CD4-positive, alpha-beta T cell treated with Interleukin-21 for 1 hour (primary cell): ENCODE data around the gene ADPRS.

Experiments used
- DNase-seq: peaks from one replicate; pipeline ENCODE4 v3.0.0-alpha.2; 2020

ADPRS gene

DNA sequence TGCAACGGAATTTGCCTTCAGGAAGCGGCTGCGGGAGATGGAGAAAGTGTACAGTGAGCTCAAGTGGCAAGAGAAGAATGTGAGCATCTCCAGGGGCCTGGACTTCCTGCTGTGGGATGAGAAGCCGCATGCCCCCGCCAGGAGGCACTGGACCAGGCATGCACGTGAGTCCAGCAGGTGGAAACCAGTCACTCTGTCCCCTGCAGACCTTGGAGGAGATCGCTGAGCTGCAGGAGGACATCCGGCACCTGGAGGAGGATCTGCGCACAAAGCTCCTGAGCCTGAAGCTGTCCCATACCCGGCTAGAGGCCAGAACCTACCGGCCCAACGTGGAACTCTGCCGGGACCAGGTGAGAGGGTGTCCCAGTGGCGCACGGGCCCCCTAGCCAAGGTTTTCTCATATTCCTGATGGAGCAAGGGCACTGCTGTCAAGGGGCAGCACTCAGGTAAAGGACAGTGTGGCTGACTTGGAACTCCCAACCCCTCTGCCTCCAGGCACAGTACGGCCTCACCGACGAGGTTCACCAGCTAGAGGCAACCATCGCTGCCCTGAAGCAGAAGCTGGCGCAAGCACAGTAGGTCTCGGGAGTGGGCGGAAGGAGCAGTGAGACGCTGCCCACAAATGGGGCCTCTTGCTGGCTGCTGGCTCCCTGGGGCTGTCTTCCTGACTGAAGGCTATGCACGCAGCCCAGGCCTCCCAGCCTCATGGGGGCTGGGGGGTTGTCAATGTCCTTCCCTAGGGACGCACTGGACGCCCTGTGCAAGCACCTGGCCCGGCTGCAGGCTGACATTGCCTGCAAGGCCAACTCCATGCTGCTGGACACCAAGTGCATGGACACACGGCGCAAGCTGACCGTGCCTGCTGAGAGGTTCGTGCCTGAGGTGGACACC, 1.2 kb upstream of the ADPRS start:
- no peak for DNase-seq

DNA sequence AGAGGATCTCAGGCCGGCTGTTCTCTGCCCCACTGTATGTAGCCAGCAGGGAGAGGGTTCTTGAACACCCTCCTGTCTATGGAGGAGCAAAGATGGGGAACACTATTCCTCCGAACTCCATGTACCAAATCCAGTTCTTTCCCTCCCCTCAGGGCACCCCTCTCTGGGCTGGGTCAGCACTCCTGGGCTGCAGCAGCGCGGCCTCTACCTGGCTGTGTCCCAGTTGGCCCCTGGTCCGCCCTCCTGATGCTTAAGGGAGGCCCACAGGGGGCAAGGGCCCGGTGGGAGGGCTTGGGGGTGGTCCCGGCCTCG, 471 bp upstream of the ADPRS start:
- DNase-seq = no peak

DNA sequence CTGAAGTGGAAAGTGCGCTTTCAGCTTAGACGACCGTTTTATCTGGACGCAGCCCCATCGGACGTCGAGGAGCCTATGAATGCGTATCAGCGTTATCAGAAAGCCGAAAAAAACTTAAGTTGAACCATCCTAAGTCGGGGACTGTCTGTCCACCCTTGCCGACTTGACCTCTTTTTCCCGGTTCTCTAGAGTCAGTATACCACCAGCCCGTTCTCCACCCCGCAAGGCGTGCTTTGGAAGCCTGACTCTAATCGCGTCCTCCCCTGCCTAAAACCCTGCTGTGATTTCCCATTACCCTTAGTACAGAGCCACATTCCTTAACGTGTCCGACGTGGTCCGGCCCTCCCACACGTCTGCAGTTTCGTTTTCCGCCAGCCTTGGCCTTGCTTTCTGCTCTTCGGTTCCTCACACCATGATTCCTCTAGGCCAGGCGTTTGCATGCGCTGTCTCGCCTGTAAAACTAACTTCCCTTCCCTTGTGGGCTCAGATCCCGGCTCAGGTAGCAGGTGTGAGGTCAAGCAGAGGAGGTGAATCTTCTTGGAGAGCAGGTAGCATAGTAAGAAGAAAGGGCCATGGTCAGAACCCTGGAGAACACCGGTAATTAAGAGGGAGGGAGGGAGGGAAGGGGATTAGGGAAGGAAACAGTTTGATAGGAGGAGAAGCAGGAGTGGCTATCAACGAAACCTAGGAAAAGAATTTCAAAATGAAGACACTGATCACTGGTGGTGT, 865 bp downstream of the ADPRS start:
- DNase-seq = peak; percentile 10

DNA sequence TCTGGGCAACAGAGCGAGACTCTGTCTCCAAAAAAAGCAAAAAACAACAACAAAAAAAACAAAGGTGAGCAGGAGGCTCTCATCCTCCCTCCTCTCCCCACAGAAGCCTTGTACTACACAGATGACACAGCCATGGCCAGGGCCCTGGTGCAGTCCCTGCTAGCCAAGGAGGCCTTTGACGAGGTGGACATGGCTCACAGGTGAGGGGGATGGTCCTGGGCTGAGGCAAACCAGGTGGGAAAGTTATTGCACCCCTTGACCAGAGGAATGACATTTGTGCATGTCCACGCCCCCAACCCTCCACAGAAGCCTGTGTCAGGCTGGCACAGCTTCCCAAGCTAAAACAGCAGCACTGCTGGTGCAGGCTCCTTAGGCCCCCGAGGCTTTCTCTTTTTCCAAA, 2.4 kb downstream of the ADPRS start:
- DNase-seq = no peak

DNA sequence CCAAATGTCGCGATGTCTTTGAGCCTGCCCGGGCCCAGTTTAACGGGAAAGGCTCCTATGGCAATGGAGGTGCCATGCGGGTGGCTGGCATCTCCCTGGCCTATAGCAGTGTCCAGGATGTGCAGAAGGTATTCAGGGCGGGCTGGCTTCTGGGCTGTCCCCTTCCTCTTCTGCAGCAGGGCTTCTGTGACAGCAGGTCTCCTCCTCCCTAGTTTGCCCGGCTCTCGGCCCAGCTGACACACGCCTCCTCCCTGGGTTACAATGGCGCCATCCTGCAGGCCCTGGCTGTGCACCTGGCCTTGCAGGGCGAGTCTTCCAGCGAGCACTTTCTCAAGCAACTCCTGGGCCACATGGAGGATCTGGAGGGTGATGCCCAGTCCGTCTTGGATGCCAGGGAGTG, 3.0 kb downstream of the ADPRS start:
- no peak for DNase-seq

DNA sequence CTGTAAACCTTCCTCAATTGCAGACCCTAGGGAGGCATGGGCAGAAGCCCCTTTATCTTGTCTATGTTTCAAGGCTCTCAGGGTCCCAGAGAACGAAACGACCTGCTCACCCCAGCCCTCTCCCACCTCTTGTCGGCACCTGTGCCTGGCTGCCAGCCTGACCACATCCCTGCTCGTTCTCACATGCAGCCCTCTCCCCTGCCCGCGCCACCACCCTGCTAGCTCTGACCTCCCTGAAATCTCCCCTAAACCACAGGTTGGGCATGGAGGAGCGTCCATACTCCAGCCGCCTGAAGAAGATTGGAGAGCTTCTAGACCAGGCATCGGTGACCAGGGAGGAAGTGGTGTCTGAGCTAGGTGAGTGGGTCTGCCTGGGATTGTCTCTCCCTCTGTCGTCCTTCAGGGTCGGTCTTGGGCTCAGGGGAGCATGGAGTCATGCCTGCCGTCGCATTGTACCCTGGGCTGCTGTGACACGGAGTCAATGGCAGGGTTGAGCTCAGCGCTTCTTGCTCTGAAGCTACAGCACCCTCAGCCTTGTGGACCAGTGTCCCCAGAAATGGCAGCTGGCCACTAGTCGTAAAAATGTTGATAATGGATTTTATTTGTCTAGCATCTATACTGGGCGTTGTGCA, 3.6 kb downstream of the ADPRS start:
- DNase-seq = no peak

DNA sequence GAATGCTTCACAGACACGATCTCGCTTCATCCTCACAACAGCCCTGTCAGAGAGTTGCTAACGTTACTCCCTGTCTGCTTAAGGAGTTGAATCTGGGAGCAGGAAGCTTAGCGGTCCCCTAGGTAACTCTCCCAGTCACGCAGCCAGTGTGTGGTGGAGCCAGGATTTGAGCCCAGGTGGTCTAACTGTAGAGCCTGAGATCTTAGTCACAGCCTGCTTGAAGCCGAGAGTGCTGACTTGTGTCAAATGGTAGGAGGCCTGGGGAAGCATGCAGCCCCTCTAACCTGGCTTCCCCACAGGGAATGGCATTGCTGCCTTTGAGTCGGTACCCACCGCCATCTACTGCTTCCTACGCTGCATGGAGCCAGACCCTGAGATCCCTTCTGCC, 4.1 kb downstream of the ADPRS start:
- no peak for DNase-seq

DNA sequence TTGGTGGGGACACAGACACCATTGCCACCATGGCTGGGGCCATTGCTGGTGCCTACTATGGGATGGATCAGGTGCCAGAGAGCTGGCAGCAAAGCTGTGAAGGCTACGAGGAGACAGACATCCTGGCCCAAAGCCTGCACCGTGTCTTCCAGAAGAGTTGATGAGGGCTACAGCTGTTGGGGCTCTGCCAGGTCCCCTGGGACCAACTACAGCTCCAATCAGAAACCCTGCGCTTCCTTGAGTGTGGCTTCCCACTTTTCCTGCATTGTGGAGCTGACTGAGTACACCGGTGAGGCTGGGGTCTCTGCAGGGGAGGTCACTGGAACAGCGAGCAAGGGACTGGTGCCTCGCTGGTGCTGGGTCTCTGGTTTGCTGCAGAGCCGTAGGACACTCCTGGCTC, 4.5 kb downstream of the ADPRS start:
- no peak for DNase-seq

DNA sequence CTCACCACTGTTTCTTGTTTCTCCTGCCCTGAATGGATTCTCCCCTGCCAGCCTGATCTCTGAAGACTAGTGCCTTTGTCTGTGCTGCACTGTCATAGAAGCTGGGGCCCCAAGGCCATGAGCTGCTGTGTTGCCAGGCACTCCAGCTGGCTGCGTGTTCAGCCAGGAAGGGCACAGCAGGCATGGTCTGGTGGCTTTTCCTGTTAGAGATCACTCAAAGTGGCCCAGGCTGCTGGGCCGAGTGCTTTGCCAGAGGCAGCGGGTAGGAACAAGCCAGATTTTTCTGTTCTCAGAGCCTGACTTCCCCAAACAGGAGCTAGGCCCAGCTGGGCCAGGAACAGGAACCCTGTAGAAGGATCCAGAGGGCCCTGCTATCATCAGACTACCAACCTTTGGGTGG, 5.2 kb downstream of the ADPRS start:
- DNase-seq = no peak

DNA sequence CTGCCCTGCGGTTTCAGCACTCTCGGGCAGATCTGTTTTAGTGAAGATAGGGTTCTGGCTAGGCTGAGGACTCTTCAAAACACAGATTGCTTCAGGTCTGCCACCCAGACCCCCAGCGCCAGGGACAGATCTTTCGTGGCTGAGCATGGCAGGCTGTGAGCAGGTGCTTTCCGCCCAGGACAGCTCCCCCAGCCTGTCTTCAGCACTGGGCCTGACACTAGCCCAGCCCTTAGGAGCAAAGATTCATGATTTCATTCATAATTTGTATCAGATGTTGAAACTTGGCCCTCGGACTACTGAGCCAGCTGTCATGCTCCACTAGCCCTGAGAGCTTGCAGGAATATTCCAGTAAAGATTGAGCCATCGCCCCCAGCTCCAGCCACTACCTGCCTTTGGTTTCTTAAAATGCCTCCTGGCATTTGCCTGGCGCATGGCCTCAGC, 5.9 kb downstream of the ADPRS start:
- no peak for DNase-seq

DNA sequence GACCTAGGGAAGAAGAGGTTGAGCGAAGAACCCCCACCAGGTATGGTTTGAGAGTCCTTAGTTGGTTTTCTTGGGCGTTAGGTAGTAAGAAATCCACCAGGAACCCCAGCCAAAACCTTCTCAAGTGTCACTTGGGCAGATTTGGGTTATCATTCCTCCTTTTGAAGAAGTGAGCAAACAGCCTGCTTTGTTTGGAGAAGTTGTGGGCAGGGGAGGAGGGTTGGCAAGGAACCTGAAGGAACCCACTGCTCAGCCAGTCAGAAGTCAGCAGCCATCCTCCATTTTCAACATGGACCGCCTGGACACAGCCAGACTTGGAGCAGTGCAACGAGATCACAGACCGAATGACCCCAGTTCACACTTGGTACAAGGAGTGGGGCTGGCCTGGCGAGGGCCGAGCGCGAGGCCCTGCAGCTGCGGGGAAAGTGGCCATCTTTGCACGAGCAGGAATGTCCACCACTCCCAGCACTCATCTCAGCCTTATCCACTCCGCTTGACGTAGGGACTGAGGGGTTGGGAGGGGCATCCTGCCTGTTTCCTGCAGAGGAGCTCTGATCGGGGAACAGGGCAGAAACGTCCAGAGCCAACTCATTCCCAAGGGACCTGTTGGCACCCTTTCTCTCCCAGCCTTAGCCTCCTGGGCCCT, 7.2 kb downstream of the ADPRS start:
- DNase-seq = no peak

DNA sequence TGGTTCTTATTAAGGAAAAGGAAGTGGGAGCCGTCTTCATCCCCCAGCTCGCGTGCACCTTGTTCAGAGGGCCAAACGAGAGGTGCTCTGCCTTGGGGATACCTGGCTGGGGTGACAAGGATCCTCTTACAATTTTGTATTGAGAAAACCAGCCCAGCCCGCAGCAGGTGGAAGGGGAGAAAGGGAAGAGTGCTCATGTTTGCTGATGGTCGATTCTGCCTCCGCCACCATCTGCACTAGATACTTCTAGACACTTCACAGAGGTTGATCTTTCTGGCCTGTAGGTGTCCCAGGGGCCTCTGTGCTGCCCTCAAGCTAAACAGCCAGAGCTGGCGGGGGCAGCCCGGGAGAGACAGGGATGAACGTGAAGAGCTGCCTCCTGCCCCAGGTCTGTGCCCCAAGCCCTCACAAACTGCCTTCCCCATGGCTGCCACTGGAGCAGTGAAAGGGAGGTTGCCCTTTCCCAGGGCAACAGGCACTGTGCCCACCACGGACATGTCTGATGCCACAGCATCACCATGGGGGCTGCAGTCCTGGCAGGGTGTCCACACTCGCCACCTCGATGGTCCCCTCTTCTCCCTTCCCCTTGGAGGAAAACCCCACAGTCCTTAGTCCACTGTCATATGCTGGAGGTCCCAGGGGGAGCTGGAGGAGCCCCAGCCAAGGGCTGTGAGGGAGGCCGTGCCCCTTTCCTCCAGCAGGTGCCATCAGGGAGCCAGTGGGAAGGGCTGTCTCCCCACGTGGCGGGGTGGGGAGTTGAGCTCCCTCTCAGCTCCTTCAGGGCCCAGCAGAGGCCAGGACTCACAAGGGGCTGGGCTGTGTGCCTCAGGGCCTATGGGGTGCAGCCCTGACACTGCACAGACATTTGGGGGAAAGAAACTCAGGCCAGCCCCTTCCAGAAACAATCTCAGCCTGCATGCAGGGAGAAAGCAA, 8.1 kb downstream of the ADPRS start:
- DNase-seq = no peak

DNA sequence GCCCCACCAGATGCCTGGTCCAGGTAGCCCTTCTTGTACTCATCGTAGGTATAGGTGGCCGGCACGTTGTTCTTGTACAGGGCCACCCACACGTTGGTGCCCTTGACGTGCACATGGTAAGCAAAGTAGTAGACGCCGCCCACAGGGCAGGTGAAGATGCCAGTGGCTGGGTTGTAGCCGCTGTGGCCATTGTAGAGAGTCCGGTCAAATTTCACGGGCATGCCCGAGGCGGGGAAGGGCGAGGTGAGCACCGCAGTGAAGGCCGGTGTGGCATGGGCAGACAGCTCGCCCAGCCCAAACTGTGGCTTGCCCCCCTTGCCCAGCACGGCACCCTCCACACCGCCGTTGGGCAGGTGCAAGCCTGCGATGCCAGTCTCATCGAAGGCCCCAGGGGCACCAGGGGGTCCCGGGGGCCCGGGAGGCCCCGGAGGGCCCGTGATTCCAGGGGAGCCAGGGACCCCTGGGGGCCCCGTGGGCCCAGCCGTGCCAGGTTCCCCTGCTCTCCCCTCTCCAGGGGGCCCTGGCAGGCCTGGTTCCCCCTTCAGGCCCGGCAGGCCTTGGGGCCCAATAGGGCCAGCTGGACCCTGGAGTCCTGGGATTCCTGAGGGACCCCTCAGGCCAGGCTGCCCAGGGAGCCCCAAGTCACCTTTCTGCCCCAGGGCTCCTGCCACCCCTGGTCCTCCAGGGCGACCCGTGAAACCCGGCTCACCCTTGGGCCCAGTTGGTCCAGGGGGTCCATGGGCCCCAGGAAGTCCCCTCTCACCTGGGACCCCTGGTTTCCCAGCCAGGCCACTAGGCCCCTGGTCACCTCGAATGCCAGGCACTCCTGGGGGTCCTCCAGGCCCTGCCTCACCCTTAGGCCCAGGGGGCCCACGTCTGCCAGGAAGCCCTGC, 9.2 kb downstream of the ADPRS start:
- DNase-seq = no peak

DNA sequence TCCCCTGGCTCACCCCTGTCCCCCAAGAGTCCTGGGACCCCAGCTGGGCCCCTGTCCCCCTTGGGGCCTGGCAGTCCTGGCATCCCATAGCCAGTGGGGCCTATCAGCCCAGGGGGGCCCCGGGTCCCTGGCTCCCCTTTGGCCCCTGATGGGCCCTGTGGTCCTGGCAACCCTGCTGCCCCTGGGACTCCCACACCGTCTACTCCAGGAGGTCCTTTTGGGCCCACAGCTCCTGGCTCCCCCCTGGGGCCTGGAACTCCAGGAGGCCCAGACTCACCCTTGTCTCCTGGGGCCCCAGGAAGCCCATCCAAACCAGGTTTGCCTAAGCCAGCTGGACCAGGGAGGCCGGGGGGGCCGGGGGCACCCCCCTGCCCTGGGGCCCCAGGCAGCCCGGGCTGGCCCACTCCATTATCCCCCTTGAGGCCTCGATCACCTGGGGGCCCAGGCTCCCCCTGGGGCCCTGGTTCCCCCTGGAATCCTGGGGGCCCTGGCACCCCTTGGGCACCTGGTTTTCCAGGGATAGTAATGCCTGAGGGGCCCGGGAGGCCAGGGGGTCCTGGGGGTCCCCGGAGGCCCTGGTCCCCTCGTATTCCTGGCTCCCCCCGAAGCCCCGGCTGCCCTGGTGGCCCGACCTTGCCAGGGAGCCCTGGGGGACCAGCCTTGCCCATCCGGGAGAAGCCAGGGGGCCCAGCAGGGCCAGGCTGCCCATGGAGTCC, 10.1 kb downstream of the ADPRS start:
- no peak for DNase-seq

DNA sequence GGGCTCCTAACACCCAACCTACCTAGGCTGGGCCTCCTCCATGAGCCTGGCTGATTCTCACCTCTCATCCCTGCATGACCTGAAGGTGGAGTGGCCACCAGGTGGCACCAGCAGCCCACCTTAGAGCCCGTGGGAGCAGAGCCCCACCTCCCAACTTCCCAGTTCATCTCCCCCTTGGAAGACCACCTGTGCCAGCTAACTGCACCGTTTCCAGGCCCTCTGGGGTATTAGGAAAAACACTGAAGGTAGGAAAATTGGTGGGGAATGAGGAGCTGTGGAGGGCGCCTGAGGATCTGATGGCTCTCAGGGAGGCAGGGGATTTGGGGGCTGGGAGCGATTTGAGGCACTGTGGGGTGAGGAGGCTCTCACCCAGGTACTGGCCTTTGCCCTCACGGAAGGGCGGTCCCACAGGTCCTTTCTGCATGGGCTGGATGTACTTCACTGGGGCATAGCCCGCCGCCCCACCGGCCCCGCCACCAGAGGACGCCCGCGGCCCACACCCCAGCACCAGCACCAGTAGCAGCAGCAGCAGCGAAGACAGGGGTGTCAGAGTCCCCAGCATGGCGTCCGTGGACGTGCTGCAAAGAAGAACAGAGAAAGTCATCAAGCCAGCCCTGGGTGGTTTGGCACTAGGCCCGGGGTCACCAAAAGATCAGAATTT, 11.1 kb downstream of the ADPRS start:
- DNase-seq = peak; percentile 75

DNA sequence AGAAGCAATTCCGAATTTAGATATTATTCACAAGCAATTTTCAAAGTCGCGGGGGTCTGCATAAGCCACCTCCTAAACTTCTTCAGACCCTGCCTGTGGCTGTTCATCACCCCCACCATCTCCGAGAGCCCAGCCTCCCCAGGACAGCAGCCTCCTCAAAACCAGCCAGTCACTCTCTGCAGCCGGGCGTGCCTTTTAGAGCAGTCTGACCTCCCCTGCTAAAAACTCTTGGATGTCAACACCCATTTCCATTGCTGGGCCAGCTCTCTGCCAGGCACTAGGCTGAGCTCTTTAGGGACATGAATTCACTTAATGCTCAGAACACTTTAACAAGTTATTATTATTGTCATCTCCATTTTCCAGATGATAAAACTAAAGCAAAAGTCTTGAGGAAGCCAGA, 11.7 kb downstream of the ADPRS start:
- DNase-seq = no peak

DNA sequence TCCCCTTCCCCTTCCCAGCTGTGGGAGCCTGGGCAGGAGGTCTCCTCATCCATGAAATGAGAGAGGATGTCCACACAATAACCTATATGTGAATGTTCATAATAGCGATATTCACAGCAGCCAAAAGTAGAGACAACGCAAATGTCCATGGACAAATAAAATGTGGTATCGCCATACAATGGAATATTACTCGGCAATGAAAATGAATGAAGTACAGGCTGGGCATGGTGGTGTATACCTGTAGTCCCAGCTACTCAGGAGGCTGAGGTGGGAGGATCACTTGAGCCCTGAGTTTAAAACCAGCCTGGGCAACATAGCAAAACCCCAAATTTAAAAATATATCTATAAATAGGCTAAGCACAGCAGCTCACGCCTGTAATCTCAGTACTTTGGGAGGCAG, 12.9 kb downstream of the ADPRS start:
- no peak for DNase-seq

DNA sequence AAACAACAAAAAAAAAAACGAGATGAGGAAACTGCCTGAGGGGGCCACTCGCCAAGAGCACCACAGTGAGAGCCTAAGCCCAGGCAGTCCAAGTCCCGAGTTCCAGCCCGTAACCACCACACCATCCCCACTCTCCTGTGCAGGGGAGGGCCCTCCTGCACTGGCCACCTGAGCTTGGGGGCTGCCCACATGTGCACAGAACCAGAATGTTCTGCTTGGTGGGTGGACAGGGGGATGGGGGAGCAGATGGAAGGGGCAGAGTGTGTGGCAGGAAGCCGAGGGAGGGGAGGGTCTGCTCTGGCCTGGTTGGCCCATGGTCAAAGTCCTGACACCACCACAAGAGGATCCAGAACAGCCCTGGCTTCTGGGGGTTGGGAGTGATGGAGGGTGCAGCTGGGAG, 17.6 kb downstream of the ADPRS start:
- DNase-seq = no peak

DNA sequence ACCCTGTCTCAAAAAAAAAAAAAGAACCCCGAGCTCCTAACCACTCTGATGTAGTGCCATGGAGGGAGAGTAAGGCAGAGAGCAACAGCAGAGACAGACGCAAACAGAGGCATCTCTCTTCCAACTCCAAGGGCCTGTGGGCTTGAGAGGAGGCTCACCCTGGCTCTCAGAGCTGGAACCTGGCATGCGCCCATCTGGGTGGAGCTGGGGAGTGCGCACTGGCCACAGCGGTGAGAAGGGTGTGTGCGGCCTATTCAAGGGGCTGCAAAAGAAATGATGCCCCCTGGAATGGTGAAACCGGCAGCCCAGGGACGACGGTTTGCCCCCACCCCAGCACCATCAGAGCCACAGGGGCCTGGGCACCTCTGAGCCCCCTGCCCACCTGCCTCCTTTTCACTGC, 18.7 kb downstream of the ADPRS start:
- DNase-seq = no peak

DNA sequence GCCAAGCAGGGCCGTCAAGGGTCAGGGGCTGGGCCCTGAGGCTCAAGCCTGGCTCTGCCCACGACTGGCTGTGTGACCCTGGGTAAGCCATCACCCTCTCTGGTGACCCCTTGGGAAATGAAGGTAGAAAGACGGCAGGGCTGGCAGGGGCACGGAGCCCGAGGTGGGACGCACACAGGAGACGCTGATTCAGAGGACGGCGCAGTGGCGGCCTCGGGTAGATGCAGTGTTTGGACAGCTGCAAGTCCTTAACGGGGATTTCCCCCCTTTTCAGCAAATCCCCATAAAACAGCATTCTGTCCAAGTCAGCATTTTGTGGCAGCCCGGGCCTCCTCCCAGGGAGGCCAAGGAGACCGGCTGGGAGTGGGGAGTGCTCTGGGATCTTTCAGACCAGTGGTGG, 19.6 kb downstream of the ADPRS start:
- DNase-seq = no peak
